GM18499 (cell line): ENCODE results near the gene SCAF11.

Source experiments
- ATAC-seq: cut with Tn5 transposase; IDR thresholded peaks from one replicate; pipeline ENCODE4 v1.9.1; 2021; ENCODE audit warnings: moderate number of reproducible peaks; ENCODE audit not compliant: insufficient read depth, unreplicated experiment

The SCAF11 gene

DNA sequence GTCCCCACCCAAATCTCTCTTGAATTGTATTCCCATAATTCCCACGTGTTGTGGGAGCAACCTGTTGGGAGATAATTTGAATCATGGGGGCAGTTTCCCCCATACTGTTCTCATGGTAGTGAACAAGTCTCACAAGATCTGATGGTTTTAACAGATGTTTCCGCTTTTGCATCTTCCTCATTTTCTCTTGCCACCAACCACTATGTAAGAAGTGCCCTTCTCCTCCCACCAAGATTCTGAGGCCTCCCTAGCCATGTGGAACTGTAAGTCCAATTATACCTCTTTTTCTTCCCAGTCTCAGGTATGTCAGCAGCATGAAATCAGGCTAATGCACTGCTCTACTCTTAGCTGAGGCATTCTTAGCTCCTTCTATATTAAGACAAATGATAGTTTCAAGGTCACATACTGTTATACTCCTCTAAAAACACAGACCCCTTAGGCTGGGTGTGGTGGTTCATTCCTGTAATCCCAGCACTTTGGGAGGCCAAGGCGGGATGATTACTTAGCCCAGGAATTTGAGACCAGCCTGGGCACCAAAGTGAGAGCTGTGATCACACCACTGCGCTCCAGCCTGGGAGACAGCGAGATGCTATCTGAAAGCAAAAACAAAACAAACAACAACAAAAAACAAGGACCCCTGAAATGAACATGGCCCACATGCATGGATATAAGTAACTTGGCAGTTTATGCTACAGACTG, 3.6 kb downstream of the SCAF11 start:
- ATAC-seq: no peak

DNA sequence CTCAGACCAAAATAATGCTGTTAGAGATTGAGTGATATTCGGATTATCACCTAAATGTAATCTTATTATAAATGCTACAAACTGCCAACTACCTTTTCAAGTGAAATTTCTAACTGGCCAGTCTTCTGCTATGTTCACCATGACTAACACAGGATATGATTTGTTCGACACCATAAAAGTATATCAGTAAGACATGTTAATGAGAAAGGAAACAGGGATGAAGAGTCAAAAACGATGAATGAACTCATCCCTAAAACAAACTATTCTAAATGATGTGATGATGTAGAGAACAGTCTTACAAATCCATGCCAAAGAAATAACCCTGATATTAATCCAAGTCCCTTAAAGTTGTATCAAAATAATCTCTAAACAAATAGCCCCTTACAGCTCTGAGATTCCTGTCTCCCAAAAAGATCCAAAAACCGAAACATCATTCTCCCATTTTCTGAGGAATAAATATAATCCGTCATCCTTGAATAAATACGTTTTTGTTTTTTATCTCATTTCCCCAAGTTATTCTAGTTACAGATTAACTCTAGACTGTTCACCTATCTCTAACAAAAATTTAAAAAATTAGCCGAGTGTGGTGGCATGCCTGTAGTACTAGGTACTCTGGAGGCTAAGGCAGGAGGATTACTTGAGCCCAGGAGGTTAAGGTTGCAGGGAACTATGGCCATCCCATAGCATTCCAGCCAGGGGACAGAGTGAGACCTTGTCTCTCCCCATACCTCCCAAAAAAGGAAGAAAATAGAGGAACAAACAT, 9.1 kb downstream of the SCAF11 start:
- ATAC-seq: no peak

DNA sequence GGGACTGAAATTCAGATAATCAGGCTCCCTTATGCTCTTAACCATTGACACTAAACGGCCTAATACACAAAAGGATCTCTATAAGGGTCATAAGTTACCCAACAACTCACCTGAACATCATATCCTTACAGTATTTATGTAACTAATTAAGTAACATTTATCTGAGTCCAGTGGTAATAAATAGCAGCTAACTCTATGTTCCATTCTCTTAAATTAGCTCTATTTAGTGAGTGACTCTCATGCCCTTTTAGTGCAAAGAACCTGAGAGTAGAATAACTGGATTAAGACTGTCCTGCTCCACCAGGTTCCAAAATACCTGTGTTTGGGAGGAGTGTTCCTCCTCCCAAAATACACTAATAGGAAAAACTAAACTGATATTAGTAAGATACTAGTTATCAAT, 9.8 kb downstream of the SCAF11 start:
- ATAC-seq: no peak

DNA sequence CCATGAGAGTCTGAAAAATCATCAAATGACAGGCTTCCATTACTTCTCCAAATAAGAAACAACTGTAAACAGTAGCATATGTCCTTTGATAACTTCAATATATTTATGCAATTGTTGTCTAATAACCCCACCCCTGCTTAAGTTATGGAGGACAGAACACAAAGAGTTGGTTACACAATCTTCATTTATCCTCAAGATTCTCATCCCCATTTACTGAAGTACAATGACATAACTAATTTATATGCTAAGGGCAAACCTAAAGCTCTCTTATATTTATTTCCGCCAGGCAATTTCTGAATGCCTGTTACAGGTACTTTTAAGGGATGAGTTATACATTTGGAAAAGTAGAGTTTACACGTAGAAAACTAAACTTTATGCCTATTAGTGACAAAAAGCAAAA, 12.3 kb downstream of the SCAF11 start:
- ATAC-seq: no peak

DNA sequence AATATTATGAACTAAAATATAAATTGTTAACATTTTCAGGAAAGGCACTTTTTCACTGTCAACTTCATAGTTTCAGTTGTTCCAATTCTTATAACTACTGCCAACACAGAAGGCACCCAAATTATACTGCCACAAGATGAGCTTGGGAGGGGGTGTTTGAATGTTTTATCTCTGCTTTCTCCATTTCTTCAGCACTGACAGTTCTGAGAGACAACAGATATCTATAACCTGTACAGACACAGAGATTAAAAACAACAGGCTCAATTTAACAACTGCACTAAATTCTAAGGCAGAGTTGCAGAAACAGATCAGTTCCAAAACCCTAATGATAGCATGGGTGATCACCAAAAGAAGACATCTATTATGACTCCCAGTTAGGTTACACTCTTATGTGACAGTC, 12.8 kb downstream of the SCAF11 start:
- ATAC-seq: no peak

DNA sequence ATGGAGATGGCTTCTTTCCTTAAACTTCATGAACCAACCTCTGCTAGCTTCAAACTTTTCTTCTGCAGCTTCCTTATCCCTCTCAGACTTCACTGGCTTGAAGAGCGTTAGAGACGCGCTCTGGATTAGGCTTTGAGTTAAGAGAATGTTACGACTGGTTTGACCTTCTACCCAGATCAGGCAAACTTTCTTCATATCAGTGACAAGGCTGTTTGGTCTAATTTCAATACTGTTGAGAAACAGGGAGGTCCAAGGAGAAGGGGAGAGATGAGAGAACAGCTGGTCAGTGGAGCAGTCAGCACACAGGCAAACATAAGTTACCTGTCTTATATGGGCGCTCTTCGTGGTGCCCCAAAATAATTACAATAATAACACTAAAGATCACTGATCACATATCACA, 14.9 kb downstream of the SCAF11 start:
- no peak for ATAC-seq

DNA sequence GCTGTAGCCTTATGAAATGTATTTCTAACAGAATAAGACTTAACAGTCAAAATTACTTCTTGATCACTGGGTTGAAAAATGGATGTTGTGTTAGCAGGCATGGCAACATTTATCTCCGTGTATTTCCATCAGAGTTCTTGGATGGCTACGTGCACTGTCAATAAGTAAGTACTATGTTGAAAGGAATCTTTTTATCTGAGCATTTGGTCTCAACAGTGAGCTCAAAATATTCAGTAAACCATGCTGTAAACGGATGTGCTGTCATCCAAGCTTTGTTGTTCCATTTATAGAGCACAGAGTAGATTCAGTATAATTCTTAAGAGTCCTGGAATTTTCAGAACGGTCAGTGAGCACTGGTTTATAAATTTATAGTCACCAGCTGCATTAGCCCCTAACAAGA, 15.5 kb downstream of the SCAF11 start:
- no peak for ATAC-seq

DNA sequence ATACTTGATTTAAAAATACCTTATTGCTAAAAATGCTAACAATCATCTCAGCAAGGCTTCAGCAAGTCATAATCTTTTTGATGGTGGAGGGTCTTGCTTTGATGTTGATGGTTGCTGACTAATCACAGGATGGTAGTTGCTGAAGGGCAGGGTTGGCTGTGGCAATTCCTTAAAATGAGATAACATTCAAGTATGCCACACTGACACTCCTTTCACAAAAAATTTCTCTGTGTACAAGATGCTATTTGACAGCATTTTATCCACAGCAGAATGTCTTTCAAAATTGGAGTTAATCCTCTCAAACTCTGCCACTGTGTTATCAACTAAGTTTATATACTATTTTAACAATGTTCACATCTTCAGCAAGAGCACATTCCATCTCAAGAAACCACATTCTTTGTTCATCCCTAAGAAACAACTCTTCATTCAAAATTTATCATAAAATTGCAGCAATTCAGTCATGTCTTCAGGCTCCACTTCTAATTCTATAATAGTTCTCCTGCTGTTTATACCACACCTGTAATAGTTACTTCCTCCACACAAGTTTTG, 16.1 kb downstream of the SCAF11 start:
- ATAC-seq: no peak

DNA sequence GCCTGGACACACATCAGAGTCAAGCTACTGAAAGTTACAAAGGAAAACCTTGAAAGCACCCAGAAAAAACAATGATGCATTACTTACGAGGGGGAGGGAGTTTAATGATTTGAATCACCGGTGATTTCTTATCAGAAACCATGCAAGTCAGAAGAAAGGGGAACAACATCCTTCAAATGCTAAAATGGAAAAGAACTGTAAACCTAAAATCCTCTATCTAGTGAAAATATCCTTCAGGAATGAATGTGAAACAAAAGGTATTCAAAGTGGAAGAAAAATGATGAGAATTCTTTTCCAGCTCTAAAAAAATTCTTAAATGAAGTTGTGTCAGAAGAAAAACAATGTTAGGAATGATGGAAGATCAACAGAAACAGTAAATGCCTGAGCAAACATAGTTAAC, 16.8 kb downstream of the SCAF11 start:
- no peak for ATAC-seq

DNA sequence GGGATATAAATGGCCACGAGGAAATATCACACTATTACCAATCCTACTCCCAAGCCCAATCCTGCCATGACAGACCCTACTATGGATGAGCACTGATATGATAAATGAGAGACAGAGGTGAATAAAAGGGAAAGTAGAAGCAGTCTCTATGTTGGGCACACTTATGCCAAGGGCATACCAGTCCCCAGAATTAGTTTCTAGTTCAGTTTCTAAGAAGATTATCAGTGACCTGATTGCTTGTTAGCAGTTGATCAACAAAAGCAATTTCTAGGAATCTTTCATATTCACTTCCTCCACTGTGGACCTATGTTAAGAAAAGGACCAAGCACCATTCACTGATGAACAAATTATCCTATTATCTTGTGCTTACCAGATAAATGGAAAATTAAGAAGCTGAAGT, 20.0 kb downstream of the SCAF11 start:
- ATAC-seq: no peak

DNA sequence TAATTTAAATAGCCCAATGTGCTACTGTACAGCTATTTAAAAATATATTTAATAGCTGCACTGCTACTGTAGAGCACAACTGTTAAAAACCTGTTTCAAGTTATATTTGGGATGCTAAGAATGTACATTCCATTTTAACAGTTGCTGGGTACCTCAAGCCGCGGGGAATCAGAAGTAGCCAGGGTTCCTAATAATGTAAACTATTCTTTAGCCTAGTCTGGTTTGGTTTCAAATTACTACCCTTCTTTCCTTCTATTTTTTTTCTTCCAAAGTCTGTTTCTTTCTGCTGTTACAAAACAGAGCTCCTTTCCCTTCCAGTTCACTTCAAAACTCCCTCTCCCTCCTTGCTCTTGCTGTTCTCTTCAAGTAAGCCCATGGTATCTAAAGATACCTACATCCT, 21.3 kb downstream of the SCAF11 start:
- ATAC-seq: no peak

DNA sequence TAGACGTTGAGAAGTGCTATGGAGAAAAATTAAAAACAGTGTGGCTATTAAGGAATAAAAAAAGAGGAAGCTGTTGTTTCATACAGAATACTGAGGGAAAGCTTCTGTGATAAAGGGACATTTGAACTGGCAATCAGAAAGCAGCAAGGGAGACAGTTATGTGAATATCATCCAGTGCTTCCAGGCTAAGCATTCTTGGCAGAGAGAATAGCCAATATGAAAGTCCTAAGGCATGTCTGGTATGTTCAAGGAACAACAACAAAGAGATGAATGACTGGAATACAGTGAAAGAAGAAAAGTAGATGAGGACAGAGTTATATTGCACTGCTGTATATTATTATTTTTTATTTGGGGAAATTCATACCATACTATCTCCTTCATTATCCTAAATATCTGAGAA, 23.9 kb downstream of the SCAF11 start:
- ATAC-seq: no peak

DNA sequence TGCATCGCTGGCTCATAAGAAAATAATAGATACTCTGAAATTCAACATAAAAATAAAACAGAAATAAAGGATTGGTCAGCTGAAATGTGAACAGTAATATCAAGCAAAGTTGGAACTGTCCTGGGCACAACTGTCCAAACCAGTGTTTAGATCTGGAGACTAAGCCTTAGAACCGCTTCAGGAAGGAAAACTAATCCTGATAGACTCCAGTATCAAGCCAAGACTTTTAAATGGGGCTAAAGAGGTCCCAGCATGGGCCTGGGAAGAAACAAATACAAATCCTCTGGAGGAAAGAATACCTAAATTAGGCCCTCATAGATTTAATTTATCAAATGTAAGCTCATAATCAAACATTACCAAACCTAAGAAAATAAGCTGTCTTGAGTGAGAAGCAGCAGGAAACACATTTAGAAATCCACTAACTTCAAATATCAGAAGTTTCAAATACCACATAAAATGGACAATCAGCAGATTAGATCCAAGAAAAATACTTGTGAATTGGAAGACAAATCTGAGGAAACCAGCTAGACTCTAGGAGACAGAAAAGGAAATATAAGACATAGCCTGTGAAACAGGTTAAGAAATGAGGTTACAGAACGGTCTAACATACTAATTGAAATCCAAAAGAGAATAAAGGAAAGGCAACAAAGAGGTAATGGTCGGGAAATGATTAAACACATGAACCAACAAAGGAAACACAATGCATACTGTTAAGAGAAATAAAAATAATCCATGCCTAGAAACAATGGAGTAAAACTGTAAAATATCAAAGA, 27.6 kb downstream of the SCAF11 start:
- no peak for ATAC-seq

DNA sequence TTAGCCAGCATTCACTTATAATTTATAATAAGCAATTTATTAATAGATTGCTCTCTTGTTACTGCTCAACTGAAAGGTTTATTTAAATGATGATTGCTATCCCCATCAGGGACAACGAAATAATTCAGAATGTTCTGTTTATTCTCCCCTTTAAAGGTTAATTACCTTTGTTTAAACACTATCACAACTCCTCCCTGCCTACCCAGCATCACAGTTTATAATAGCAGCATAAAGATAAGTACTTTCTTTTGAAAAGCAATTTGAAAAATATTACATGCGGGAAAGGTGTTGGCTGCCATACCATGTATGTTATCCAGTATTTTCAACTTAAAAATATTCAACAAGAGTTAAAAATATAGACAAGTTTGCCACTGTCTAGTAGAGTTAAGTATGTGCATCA, 30.6 kb downstream of the SCAF11 start:
- ATAC-seq: no peak

DNA sequence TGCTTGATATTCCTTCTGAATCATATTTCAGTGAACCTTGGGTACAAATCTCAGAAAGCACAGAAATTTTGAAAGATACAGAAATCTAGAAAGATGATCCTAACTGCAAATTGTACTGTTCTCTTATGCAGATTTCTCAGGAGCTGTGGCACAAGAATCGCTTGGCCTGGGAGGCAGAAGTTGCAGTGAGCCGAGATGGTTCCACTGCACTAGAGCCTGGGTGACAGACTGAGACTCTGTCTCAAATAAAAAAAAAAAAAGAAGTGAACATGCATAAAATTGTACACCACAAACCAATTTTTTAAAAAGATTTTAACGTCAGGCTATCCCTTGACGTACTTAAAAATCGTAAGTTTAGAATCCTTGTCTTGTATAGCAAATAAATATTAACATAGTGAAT, 31.3 kb downstream of the SCAF11 start:
- no peak for ATAC-seq

DNA sequence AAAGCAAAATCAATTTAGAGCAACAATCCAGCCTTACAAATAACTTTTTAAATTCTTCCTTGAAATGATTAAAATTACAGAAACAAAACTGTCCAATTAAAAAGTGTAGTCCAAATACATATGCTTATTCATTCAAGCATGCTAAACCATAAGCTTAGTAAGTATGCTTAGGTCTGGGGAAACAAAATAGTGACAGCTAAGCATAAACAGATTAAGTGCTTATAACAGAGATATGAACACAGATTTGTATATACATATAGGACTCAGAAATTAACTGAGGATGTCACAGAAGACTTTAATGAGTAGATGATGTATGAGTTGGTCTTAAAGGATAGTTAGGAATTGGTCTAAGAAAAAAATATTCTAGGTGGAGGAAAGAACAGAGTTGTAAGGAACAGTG, 41.8 kb downstream of the SCAF11 start:
- ATAC-seq: no peak

DNA sequence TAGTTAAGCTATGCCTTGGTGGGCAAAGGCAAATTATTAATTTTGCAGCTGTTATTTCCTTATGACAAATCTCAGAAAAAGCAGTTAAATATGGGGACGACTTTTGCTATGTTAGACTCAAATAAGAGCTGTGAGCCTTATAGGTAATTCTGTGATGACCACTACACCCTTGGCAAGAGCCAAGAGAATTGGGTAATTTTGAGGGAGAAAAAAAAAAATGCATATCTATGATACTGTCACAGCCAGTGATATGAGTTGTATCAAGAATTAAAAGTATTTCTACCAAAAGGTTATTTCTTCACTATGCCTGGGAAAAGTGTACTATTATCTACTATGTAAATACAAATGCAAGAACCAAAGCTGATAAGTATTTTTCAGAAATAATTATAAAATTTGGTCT, 43.9 kb downstream of the SCAF11 start:
- no peak for ATAC-seq

DNA sequence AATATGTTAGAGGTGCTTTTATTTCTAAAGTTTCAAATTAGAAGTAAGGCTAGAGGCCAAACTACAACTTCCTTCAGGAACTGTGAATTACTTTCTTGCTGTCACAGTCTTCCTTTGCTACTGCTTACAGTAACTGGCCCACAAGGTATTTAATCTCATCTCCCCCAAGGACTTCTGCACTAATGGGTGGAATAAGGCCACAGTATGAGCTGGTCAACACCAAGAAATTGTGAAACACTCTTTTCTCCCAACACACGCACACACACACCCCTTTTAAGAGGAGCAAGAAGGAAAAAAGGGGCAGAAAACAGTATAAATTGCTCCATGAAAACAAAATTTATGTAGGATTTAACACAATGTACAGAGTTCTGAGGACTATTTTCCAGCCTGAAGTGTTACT, 45.6 kb downstream of the SCAF11 start:
- ATAC-seq: no peak

DNA sequence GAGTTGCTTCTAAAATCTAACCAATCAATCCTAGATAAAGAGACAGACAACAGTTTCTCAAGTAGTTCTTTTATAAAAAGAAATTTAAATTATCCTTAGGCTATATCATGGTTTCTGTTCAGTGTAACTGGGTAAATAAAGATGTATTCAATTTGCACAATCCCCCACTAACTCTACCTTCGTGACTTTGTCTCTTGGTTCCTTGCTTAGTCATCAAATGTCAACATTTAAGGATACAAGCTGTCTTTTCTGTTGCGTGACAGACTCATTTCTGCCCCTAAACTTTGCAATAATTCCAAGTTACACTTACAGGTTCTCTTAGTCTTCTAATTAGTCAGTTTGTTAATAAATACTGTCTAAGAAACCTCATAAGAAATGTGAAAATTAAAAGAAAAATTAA, 50.6 kb downstream of the SCAF11 start:
- ATAC-seq: no peak

DNA sequence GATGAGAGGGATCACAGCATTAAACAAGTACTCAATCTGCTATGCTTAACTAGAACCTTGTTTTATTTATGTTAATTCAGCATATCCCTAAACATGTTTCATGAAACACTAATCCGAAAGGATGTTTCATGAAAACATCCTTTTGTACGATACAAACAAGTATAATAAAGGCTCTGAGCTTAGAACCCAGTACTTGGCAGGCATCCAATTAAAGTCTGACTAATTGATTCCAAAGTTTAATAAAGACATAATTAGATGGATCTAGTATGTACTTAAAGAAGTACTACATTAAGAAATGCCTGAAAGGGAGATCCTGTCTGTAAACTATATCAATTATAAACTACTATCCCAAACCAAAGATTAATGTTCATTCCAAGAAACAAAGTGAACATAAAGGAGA, 51.8 kb downstream of the SCAF11 start:
- ATAC-seq: no peak

DNA sequence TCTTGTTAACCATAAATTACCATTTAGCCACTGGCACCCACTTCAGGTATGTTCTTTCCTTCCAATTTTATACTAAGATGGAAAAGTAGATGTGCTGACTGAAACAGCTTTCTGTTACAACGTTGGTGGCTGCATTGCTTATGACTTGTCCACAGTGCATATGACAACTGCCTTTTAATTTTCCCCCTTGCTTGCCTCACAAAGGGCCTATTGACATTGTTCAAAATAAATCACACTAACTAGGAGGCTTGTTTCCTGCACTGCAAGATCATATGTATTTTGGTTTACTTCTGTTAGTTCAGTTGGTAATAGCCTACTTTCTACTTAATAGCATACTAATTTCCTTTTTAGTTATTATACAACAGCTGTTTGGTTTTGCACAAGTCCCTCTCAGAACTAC, 55.4 kb downstream of the SCAF11 start:
- no peak for ATAC-seq
